Skeletal muscle tissue (tissue), 4 donors: ENCODE measurements around the gene FTCD. TPM values are rescaled to one million over a fixed set of nuclear protein-coding genes. Genes with fewer than 3 reads are reported as not detected.

ENCODE experiments used
- H3K27ac ChIP-seq: one replicate; pipeline ENCODE4 v1.7.0; 2013; ENCODE audit warnings: mild to moderate bottlenecking, low read depth, low read length, inconsistent platforms
- H3K27me3 ChIP-seq, 3 donors: one replicate each; pipeline ENCODE4 v1.7.0; 2013; ENCODE audit warnings: low read length in 3 of 3; ENCODE audit not compliant: control insufficient read depth in 3 of 3, insufficient read depth in 3 of 3
- H3K36me3 ChIP-seq, 3 donors: one replicate each; pipeline ENCODE4 v1.7.0; 2013; ENCODE audit warnings: low read length in 3 of 3; ENCODE audit not compliant: control insufficient read depth in 3 of 3, insufficient read depth in 3 of 3
- H3K4me1 ChIP-seq, 3 donors: one replicate each; pipeline ENCODE4 v1.7.0; 2013; ENCODE audit warnings: low read length in 3 of 3, mild to moderate bottlenecking in 3 of 3; ENCODE audit not compliant: control insufficient read depth in 3 of 3, insufficient read depth in 3 of 3
- H3K4me3 ChIP-seq, 3 donors: one replicate each; pipeline ENCODE4 v1.7.0; 2013; ENCODE audit warnings: low read length in 3 of 3
- H3K9ac ChIP-seq, 3 donors: one replicate each; pipeline ENCODE4 v1.7.0; 2013; ENCODE audit warnings: low read length in 3 of 3, mild to moderate bottlenecking in 3 of 3, moderate library complexity in 2 of 3, low read depth in 1 of 3
- H3K9me3 ChIP-seq, 3 donors: one replicate each; pipeline ENCODE4 v1.7.0; 2013; ENCODE audit warnings: low read length in 3 of 3; ENCODE audit not compliant: control insufficient read depth in 3 of 3
- total RNA-seq: library from RNA; depleted of rRNA; stranded (reverse); fragments of >200 nt; gene quantifications from one replicate; pipeline ENCODE4 v1.2.3, GENCODE V29; 2014
- donor health status: Osteomylitis.

Gene FTCD
- total RNA-seq, 1 donor from 2014 or later = 0.52 TPM

DNA sequence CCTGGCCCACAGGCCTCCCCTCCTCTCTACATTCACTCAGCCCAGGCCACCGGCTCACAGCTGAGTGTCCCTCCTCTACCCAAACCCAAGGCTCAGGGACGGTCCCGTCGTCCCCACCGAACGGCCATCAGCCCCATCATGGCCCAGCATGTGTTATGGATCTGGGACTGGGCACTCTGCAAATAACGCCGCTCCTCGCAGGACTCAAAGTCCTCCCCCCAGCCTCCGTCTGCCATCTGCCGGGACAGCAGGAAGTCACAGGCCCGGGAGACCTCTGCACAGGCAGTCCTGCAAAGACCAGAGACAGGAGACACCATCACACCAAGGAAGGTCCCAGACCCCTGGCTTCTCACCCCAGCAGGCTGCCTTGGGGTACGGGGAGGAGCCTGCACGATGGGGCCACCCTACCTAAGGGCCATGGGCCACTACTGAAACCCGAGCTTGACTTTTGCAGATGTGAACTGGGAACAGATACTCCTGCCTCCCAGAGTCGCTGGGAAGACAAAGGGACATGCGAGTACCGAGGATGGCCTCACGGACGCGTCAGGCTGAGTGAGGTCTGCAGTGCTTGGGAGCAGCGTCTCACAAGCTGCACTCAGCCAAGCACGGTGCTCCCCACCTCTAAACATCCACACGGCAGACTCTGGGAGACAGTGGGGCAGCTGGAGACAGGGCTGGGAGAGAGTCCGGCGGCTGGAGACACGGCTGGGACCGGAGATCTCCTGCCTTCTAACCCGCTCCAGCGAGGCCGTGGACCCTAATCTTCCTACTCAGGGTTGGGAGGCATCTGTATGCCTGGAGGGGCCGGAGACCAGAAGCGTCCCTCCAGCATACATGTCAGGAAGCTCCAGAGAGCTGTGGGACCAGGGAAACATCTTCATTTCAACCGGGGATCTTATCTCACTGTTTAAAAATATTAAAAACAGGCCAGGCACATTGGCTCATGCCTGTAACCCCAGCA lies 39.3 kb upstream of the FTCD start:
- Histone ChIP-seq H3K27ac (no peak overlapping the region), H3K9me3 (no peaks in the 10 kb centered on the region), H3K27me3 (no peaks in the 10 kb centered on the region), H3K4me1 (peaks cover 0 to 11% (median 10%) of the 10 kb centered on the region in 3 donors), H3K36me3 (peaks cover 50 to 68% (median 61%) of the 10 kb centered on the region in 3 donors), H3K4me3 (no peak overlapping the region), H3K9ac (no peak overlapping the region)

DNA sequence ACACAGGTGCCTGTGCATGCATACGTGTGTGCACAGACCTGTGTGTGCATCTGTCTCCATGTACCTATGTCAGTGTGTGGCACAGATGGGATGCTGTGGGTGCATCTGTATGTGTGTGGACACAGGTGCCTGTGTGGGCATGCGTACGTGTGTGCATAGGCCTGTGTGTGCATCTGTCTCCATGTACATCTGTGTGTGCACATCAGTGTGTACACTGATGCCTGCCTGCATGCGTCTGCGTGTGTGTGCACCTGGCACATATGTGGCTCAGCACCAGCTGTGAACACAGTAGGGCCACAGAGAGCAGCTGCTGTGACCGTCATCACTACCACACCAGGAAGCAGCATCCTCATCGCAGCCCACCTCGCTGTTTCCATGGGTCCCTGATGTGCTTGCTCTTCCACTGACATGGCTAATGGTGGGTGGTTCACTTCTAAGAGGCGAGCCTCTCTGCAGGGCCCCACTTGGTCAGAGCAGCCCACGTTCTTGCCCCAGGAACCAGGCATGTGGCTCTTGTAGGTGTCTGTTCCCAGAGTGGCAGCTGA lies 38.5 kb upstream of the FTCD start:
- peaks cover 44 to 65% (median 59%) of the 10 kb centered on the region in 3 donors for H3K36me3 ChIP-seq
- H3K4me3 ChIP-seq = no peak overlapping the region
- H3K9ac ChIP-seq = no peak overlapping the region
- H3K4me1 ChIP-seq = peaks cover 2 to 19% (median 15%) of the 10 kb centered on the region in 3 donors
- no peaks in the 10 kb centered on the region for H3K27me3 ChIP-seq
- no peak overlapping the region for H3K27ac ChIP-seq
- H3K9me3 ChIP-seq = no peaks in the 10 kb centered on the region

DNA sequence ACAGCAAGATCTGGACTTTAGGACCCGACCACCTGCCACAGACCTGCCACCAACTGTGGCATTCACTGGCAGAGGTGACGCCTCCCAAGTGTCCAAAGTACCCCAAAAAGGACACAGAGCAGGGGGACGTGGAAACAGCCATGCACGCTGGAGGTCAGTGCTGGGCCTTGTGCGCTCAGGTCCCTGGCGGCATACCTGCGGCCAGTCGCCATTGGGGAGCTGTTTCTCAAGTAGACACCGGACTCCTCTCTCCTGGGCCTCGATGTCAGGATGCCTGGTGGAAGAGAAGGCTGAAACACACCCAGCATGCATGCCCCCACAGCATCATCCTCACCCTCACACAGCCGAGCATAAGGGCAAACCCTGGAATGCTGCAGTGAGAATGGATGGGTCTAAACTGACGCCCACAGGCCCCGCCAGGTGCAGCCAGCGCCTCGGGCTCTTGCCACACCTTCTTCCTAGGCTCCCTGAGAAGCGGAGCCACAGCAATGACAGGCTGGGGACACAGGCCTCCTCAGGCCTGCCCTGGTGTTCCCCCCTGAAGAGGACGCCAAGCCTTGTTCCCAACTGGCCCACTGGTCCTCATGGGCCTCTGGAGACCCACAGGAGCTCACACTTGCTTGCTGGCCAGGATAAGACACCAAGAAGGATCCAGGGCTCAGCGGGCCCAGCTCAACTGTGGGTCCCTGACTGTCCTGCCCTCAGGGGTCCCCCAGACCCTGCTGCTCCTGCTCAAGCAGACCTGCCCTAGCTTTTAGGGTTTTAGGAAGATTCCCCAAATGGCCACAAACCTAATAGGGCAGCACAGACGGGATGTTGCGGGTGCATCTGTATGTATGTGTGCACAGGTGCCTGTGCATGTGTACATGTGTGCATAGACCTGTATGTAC lies 36.6 kb upstream of the FTCD start:
- Histone ChIP-seq H3K27ac (no peak overlapping the region), H3K9ac (no peak overlapping the region), H3K27me3 (no peaks in the 10 kb centered on the region), H3K4me3 (no peak overlapping the region), H3K9me3 (no peaks in the 10 kb centered on the region), H3K36me3 (peaks cover 44 to 59% (median 56%) of the 10 kb centered on the region in 3 donors), H3K4me1 (peaks cover 10 to 29% (median 28%) of the 10 kb centered on the region in 3 donors)

DNA sequence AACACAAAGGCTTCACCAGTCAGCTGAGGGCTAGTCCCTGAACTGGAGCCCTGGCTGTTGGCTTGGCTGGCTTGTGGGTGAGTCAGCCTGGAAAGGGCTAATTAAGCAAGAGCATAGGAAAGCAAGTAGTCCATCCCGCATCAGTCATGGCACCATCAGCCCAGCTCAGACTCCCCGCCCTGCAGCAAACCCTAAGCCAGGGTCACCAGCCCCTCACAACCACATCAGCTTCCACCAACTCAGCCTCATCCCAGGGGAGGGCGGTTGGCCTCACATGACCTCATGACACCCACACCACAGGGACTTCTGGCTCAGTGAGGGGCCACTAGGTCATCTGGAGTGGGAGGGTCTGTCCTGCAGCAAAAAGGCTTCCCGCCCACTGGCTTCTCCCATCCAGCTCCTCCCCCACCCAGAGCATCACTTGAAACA lies 35.9 kb upstream of the FTCD start:
- H3K9me3 ChIP-seq = no peaks in the 10 kb centered on the region
- no peaks in the 10 kb centered on the region for H3K27me3 ChIP-seq
- peaks cover 39 to 53% (median 49%) of the 10 kb centered on the region in 3 donors for H3K36me3 ChIP-seq
- no peak overlapping the region for H3K4me3 ChIP-seq
- peaks cover 10 to 29% (median 28%) of the 10 kb centered on the region in 3 donors for H3K4me1 ChIP-seq
- no peak overlapping the region for H3K27ac ChIP-seq
- H3K9ac ChIP-seq = no peak overlapping the region

DNA sequence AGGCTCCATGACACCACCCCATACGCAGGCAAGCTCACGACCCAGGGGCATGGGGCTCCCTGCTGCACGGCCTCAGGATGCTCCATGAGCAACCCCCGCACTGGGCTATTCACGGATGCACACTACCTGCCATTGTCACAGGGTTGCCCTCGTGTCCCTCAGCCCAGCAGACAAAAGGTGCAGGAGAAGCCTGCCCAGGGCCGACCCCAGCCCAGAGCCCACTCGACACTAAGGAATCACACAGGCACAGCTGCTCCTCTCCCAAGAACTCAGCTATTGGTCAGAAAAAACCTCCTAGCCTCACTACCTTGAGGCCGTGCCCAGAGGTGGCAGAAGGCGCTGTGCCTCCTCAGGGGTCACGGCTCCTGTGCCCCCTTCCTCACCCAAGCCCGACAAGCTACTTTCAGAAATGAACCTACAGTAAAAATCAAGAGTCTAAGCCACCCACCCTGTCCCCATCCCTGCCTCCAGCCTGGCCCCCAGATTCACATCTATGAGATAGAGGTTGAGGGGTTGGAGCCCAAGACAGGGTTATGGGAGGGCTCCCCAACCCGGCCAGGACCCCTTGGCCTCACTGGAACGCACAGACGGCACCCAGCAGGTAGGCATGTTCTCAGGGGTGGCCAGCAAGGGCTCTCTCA lies 35.2 kb upstream of the FTCD start:
- Histone ChIP-seq H3K27ac (no peak overlapping the region), H3K9ac (peak overlapping the region in 1 of 3 donors; percentile 8), H3K36me3 (peaks cover 32 to 46% (median 44%) of the 10 kb centered on the region in 3 donors), H3K4me1 (peaks cover 10 to 29% (median 28%) of the 10 kb centered on the region in 3 donors), H3K9me3 (no peaks in the 10 kb centered on the region), H3K27me3 (no peaks in the 10 kb centered on the region), H3K4me3 (no peak overlapping the region)

DNA sequence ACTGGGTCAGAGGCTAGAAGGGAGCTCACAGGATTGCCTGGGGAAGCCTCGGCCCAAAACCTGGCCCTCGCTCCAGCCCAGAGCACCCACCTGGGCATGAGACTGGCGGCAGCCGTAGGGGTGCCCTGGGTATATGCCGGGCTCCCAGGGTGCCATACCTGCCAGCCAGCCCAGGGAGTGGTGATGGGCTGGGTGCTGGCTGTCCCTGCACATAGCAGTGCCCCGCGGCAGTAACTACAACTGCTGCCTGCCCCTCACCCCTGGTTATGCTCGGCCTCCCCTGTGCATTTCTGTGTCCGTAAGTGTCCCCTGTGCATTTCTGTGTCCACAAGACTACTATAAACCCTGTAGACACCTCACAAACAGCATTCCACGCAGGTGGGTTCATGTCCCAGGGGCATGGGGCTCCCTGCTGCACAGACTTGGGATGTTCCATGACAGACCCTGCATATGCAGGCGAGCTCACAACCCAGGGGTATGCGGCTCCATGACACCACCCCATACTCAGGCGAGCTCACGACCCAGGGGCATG lies 34.6 kb upstream of the FTCD start:
- H3K4me1 ChIP-seq = peaks cover 10 to 30% (median 30%) of the 10 kb centered on the region in 3 donors
- H3K4me3 ChIP-seq = no peak overlapping the region
- no peaks in the 10 kb centered on the region for H3K27me3 ChIP-seq
- no peak overlapping the region for H3K27ac ChIP-seq
- peak overlapping the region in 1 of 3 donors; percentile 55 for H3K9ac ChIP-seq
- peaks cover 27 to 40% (median 38%) of the 10 kb centered on the region in 3 donors for H3K36me3 ChIP-seq
- no peaks in the 10 kb centered on the region for H3K9me3 ChIP-seq

DNA sequence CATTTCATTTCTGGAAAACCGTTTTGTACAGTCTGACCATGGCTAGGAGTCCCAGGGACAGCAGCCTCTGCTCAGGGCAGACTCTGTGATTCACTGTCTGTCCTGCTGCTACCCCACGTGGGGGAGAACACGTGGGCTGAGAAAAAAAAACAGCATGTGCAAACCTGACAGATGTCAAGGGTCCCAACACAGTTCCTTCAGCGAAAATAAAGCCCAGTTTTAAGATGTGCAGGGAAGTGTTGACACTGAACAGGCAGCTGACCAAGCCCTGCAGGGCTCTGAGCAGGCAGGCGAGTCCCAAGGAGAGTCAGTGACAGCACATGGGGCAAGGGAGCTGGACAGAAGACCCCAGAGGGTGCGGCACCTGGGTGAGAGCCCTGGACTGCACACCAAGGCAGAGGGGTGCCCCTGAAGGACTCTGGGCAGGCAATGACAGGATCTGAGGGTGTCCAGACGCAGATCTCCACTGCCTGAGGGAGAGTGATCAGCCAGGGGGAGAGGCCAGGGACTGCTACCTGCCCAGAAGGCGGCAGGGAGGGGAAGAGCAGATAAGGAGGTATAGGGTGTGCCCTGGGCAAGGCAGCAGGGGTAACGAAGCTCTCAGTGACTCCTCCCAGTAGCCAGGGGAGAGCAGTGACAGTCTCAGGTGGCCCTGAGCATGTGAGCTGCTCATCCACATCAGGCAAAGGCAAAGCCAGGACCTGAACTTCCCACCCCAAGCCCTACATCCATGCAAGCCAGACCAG lies 34.0 kb upstream of the FTCD start:
- no peak overlapping the region for H3K4me3 ChIP-seq
- H3K27me3 ChIP-seq = no peaks in the 10 kb centered on the region
- H3K9ac ChIP-seq = peak overlapping the region; percentile 12 to 55 (median 51)
- H3K27ac ChIP-seq = peak overlapping the region; percentile 80
- H3K4me1 ChIP-seq = peaks cover 10 to 35% (median 33%) of the 10 kb centered on the region in 3 donors
- no peaks in the 10 kb centered on the region for H3K9me3 ChIP-seq
- H3K36me3 ChIP-seq = peaks cover 20 to 34% (median 31%) of the 10 kb centered on the region in 3 donors

DNA sequence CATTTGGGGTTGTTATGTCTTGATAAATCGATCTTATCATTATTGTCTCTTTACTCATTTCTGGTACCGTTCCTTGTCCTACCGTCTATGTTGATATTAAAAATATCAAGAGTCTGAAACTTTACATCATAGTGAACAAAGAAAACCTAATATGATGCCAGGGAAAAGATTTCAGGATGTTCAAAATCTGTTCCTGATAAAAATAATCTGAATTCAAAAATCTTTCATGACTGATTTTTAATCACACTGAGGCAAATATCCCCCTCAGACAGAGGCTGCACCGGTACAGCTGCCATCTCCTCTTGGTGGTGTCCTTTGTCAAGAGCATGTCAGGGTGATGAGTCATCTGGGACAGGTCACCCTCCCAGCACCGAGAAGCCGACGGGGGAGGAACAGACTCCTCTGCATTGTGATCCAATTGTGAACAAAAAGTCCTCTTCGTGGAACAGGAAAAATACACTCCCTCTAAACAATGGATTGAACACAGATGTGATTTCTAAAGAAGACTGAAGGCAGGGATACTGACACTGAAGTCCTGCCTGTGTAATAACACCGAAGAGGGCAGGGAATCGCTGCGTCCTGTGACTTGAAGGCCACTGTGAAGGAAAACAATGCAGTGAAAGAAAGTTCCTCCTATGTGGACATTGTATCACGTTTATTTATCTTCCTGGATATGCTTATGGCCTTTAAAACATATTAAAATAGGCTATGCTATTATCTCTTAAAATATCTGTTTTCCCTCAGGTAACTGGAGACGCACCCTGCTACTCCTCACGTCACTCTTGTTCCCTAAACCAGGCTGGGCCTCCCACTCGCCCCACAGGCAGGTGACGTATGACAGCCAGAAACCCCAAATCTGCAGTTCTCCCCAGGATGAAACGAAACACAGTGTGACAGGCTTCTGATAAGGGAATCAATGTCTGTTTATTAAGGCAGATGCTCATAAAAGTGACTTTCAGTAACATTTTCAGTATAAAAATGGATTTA lies 33.1 kb upstream of the FTCD start:
- Histone ChIP-seq H3K9ac (peak overlapping the region; percentile 12 to 55 (median 51)), H3K27ac (peak overlapping the region; percentile 80)

More for the DNA sequence above, 33.1 kb upstream of the FTCD start:
- H3K4me3 ChIP-seq = peak overlapping the region in 1 of 3 donors; percentile 25
- peaks cover 12 to 25% (median 23%) of the 10 kb centered on the region in 3 donors for H3K36me3 ChIP-seq
- no peaks in the 10 kb centered on the region for H3K9me3 ChIP-seq
- no peaks in the 10 kb centered on the region for H3K27me3 ChIP-seq
- H3K4me1 ChIP-seq = peaks cover 10 to 40% (median 37%) of the 10 kb centered on the region in 3 donors
